ENCODE results near the gene ABT1. TPM values are rescaled to one million over a fixed set of nuclear protein-coding genes. Genes with fewer than 3 reads are reported as not detected.
A peak's percentile ranks its signal among the peaks of the same experiment; 100 is the strongest.

The ABT1 gene
- total and polyA plus RNA-seq, 4 donors = 13.4 to 20.9 (median 16.9) TPM

GRCh38 chr6:26563488-26563887 lies 33.3 kb upstream of the ABT1 start:
- no peak for TF ChIP-seq CTCF (IDR thresholded peaks at IDR 0.05; ENCODE audit: control extremely low read depth, extremely low read depth)
- no peaks in the 10 kb centered on the region for H3K4me1 ChIP-seq (ENCODE audit: control insufficient read depth in 5 of 5, insufficient read depth in 5 of 5, low read length in 5 of 5)

GRCh38 chr6:26568601-26569432 lies 27.9 kb upstream of the ABT1 start:
- Histone ChIP-seq H3K27me3 (ENCODE audit: control insufficient read depth in 3 of 3, insufficient read depth in 3 of 3, low read length in 2 of 3) (peaks cover 0 to 10% (median 2%) of the 10 kb centered on the region in 3 donors), H3K4me3 (peak overlapping the region; percentile 39), H3K4me1 (ENCODE audit: control insufficient read depth in 5 of 5, insufficient read depth in 5 of 5, low read length in 5 of 5) (no peaks in the 10 kb centered on the region), H3K9me3 (ENCODE audit: control insufficient read depth in 4 of 4, insufficient read depth in 3 of 4, low read length in 3 of 4) (no peaks in the 10 kb centered on the region), H3K27ac (ENCODE audit: low read depth in 1 of 2, low read length in 1 of 2) (no peak overlapping the region), H3K9ac (ENCODE audit: insufficient read depth in 1 of 2, low read length in 2 of 2) (peak overlapping the region in 1 of 2 donors; percentile 76), H3K36me3 (ENCODE audit: control insufficient read depth in 4 of 4, insufficient read depth in 4 of 4, low read length in 4 of 4) (no peaks in the 10 kb centered on the region)
- no peak for TF ChIP-seq CTCF (IDR thresholded peaks at IDR 0.05; ENCODE audit: control extremely low read depth, extremely low read depth)
- 3 to 4% methylated on average over 34 of the region's 34 CpGs for WGBS, 2 donors
- peak; percentile 71 for ATAC-seq (ENCODE audit: insufficient read depth, low FRiP score)
- peak; percentile 96 to 99 (median 98) for DNase-seq

More at GRCh38 chr6:26563488-26563887, 33.3 kb upstream of the ABT1 start:
- H3K27me3 ChIP-seq (ENCODE audit: control insufficient read depth in 3 of 3, insufficient read depth in 3 of 3, low read length in 2 of 3) = no peaks in the 10 kb centered on the region
- no peaks in the 10 kb centered on the region for H3K36me3 ChIP-seq (ENCODE audit: control insufficient read depth in 4 of 4, insufficient read depth in 4 of 4, low read length in 4 of 4)
- no peak overlapping the region for H3K9ac ChIP-seq (ENCODE audit: insufficient read depth in 1 of 2, low read length in 2 of 2)
- no peak overlapping the region for H3K27ac ChIP-seq (ENCODE audit: low read depth in 1 of 2, low read length in 1 of 2)
- DNase-seq (no peak), ATAC-seq (ENCODE audit: insufficient read depth, low FRiP score) (no peak)
- WGBS, 2 donors = 80 to 86% methylated on average over 6 of the region's 6 CpGs
- H3K4me3 ChIP-seq = no peak overlapping the region
- H3K9me3 ChIP-seq (ENCODE audit: control insufficient read depth in 4 of 4, insufficient read depth in 3 of 4, low read length in 3 of 4) = no peaks in the 10 kb centered on the region

GRCh38 chr6:26569433-26569764 lies 27.4 kb upstream of the ABT1 start:
- H3K27me3 ChIP-seq (ENCODE audit: control insufficient read depth in 3 of 3, insufficient read depth in 3 of 3, low read length in 2 of 3) = peaks cover 0 to 10% (median 5%) of the 10 kb centered on the region in 3 donors
- no peak for TF ChIP-seq CTCF (IDR thresholded peaks at IDR 0.05; ENCODE audit: control extremely low read depth, extremely low read depth)
- no peak overlapping the region for H3K9ac ChIP-seq (ENCODE audit: insufficient read depth in 1 of 2, low read length in 2 of 2)
- no peak overlapping the region for H3K4me3 ChIP-seq
- no peaks in the 10 kb centered on the region for H3K9me3 ChIP-seq (ENCODE audit: control insufficient read depth in 4 of 4, insufficient read depth in 3 of 4, low read length in 3 of 4)
- ATAC-seq (ENCODE audit: insufficient read depth, low FRiP score) (no peak), DNase-seq (no peak)
- no peak overlapping the region for H3K27ac ChIP-seq (ENCODE audit: low read depth in 1 of 2, low read length in 1 of 2)
- H3K36me3 ChIP-seq (ENCODE audit: control insufficient read depth in 4 of 4, insufficient read depth in 4 of 4, low read length in 4 of 4) = no peaks in the 10 kb centered on the region
- WGBS, 2 donors = 7 to 8% methylated on average over 2 of the region's 2 CpGs
- H3K4me1 ChIP-seq (ENCODE audit: control insufficient read depth in 5 of 5, insufficient read depth in 5 of 5, low read length in 5 of 5) = no peaks in the 10 kb centered on the region
